Measurements from ENCODE around the gene HHATL.

The HHATL gene

DNA sequence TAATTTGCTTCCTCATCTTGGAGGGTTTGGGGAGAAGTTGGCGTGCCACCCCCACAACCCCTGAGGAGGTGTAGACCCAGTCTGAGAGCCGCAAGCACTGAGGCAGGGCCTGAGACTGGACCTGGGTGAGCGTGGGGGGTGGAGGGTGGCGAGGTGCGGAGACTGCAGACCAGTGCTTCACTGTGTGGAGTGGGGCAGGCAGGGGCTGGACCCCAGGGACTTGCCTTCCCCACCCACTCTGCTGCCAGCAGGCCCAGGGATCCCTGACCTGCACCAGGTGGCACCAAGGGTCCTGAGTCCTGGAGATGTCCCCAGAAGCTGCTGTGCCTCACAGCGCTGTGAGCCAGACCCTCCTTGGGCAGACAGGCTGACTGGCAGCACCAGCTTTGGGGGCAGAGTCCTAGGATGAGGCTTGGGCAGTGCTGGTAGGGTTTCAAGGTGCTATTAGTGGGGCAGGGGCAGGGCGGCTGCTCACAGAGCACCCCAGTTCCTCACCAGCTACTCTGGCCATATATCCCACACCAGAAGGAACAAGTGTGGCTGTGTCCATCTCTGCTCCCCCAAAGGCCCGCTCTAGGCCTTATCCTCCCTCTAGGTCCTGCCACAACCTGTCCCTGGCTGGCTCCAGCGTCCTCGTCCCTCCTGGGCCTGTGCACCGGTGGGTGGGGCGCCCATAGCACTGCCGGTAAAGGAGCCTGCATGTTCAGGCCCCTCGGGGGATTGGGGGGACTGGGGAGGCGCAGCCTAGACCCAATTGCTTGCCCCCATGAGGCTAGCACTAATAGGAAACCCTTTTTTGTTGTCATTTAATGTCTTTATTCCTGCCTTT is 37.3 kb downstream of the HHATL start:
- H3K4me3 ChIP-seq (ENCODE audit: low read depth, low read length), result no peak overlapping the region
- TF ChIP-seq, protein P1, sequence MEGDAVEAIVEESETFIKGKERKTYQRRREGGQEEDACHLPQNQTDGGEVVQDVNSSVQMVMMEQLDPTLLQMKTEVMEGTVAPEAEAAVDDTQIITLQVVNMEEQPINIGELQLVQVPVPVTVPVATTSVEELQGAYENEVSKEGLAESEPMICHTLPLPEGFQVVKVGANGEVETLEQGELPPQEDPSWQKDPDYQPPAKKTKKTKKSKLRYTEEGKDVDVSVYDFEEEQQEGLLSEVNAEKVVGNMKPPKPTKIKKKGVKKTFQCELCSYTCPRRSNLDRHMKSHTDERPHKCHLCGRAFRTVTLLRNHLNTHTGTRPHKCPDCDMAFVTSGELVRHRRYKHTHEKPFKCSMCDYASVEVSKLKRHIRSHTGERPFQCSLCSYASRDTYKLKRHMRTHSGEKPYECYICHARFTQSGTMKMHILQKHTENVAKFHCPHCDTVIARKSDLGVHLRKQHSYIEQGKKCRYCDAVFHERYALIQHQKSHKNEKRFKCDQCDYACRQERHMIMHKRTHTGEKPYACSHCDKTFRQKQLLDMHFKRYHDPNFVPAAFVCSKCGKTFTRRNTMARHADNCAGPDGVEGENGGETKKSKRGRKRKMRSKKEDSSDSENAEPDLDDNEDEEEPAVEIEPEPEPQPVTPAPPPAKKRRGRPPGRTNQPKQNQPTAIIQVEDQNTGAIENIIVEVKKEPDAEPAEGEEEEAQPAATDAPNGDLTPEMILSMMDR (IDR thresholded peaks at IDR 0.05; ENCODE audit: low read depth, low read length), result no peak

DNA sequence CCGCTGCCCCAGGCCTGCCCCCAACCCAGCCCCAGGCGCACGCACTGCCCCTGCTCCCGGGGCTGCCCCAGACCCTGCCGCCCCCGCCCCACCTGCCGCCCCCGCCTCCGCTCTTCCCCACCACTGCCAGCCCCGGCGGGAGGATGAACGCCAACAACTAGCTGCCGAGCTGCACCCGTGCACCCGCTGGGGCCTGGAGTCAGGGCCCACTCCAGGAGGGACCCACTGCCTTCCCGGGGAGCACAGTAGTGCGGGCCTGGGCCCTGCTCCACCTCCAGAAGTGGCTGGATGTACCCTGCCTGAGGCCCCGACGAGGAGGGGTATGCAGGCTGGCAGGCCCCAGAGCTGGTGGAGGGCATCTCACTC is 38.2 kb downstream of the HHATL start:
- no peak overlapping the region for H3K4me3 ChIP-seq (ENCODE audit: low read depth, low read length)
- TF ChIP-seq, protein P1 (IDR thresholded peaks at IDR 0.05; ENCODE audit: low read depth, low read length), result no peak

GRCh38 chr3:42663581-42664437 is 38.8 kb downstream of the HHATL start:
- TF ChIP-seq, protein P1 (IDR thresholded peaks at IDR 0.05; ENCODE audit: low read depth, low read length), result no peak

GRCh38 chr3:42662813-42663535 is 39.6 kb downstream of the HHATL start:
- TF ChIP-seq, protein P1 (IDR thresholded peaks at IDR 0.05; ENCODE audit: low read depth, low read length), result no peak
- no peak overlapping the region for H3K4me3 ChIP-seq (ENCODE audit: low read depth, low read length)

More at GRCh38 chr3:42663581-42664437, 38.8 kb downstream of the HHATL start:
- H3K4me3 ChIP-seq (ENCODE audit: low read depth, low read length), result no peak overlapping the region

DNA sequence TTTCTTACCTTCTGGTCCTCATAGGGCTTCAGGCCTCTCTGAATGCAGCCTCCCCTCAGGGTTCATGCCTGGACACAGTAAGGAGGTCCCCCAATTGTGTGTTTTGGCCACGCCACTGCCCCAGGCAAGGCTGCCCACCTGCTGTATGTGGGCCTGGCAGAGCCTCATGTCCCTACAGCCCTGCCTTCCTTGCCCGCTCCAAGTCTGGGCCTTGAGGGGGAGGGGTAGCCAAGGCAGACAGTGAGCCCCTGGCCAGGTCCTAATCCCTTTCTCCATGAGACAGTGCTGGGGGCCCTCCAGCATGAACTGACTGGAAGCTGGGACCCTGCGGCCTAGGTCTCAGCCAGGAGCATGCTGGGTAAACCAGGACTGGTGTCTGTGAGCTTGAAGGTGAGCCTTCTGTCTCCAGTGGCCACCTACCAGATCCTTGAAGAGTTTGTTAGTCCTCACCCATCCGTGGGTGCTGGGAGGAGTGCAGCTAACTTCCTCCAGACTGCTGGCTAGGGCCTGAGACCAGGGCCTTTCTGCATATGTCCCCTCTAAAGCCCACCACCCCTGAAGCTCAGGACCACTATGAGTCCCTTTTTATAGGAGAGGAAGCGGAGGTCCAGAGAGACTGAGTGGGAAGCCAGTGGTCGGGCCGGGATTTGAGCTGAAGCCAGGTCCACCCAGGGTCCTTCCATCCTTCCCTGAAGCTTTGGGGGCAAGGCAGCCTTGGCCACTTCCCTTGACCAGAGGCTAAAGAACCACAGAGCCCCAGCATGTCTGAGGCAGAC is 40.4 kb downstream of the HHATL start:
- TF ChIP-seq, protein P1 (IDR thresholded peaks at IDR 0.05; ENCODE audit: low read depth, low read length), result no peak
- H3K4me3 ChIP-seq (ENCODE audit: low read depth, low read length), result no peak overlapping the region

- TF ChIP-seq, protein P1 (IDR thresholded peaks at IDR 0.05; ENCODE audit: low read depth, low read length), result no peak
- H3K4me3 ChIP-seq (ENCODE audit: low read depth, low read length), result no peak overlapping the region
Measured at GRCh38 chr3:42661593-42662022, 41.0 kb downstream of the HHATL start.
